Common myeloid progenitor, CD34-positive (primary cell): ENCODE data around the gene OBSCN.
"Not testable (repeated sequence)": the region's sequence is repeated elsewhere in the genome, so short reads cannot be mapped to it uniquely, and the experiment has no call there.

Experiments
- CTCF ChIA-PET: fragments of 350-600 bp; sonication (Branson Sonifier 250); formaldehyde crosslinking; loops from one replicate; lab custom pipeline; 2021; ENCODE audit warnings: antibody characterized with exemption; lab: Charles Lee
- POLR2A ChIA-PET: fragments of 350-600 bp; sonication (Branson Sonifier 250); formaldehyde crosslinking; loops from one replicate; lab custom pipeline; 2021; ENCODE audit warnings: antibody characterized with exemption; lab: Charles Lee
- DNase-seq, 3 donors: peaks; one replicate each; pipeline versions ENCODE4 v3.0.0 to v3.0.0-alpha.2; 2013
- H3K27ac ChIP-seq, 2 experiments: 1 replicate in 1 of 2; 2 replicates in 1 of 2; pipeline ENCODE4 v1.7.0; 2013; ENCODE audit warnings: inconsistent platforms in 2 of 2, low read length in 2 of 2, mild to moderate bottlenecking in 2 of 2, low read depth in 1 of 2, moderate library complexity in 1 of 2; ENCODE audit not compliant: severe bottlenecking in 2 of 2, insufficient read depth in 1 of 2, poor library complexity in 1 of 2
- H3K27me3 ChIP-seq, 5 experiments: replicated peaks in 2 of 5; 1 replicate in 3 of 5; 2 replicates in 2 of 5; pipeline versions ENCODE4 v1.6.1 to v1.7.0; 2013; ENCODE audit warnings: low read length in 4 of 5, mild to moderate bottlenecking in 2 of 5, moderate library complexity in 2 of 5, inconsistent platforms in 1 of 5; ENCODE audit not compliant: insufficient read depth in 5 of 5, control insufficient read depth in 4 of 5
- H3K36me3 ChIP-seq, 4 experiments: 1 replicate in 2 of 4; 2 replicates in 2 of 4; pipeline versions ENCODE4 v1.6.1 to v1.7.0; 2013; ENCODE audit warnings: low read length in 3 of 4, control low read depth in 1 of 4, mild to moderate bottlenecking in 1 of 4; ENCODE audit not compliant: control insufficient read depth in 4 of 4, insufficient read depth in 4 of 4
- H3K4me1 ChIP-seq, 4 experiments: 1 replicate in 3 of 4; 2 replicates in 1 of 4; pipeline versions ENCODE4 v1.6.1 to v1.7.1; 2013; ENCODE audit warnings: low read length in 3 of 4, mild to moderate bottlenecking in 3 of 4, control low read depth in 1 of 4, inconsistent platforms in 1 of 4, moderate library complexity in 1 of 4; ENCODE audit not compliant: control insufficient read depth in 4 of 4, insufficient read depth in 4 of 4; ENCODE audit errors: control extremely low read depth in 1 of 4
- H3K4me3 ChIP-seq, 7 experiments: 1 replicate in 4 of 7; 2 replicates in 3 of 7; pipeline versions ENCODE4 v1.5.1 to v1.7.0; 2013; ENCODE audit warnings: mild to moderate bottlenecking in 7 of 7, low read length in 6 of 7, moderate library complexity in 6 of 7, inconsistent platforms in 2 of 7, low read depth in 2 of 7, control low read depth in 1 of 7; ENCODE audit not compliant: insufficient read depth in 4 of 7, control insufficient read depth in 1 of 7; ENCODE audit errors: extremely low read depth in 1 of 7
- H3K9me3 ChIP-seq, 5 experiments: 1 replicate in 4 of 5; 2 replicates in 1 of 5; pipeline versions ENCODE4 v1.6.1 to v1.7.1; 2013; ENCODE audit warnings: low read length in 4 of 5, mild to moderate bottlenecking in 2 of 5, inconsistent platforms in 1 of 5, low read depth in 1 of 5, moderate library complexity in 1 of 5; ENCODE audit not compliant: control insufficient read depth in 4 of 5, insufficient read depth in 2 of 5; ENCODE audit errors: control extremely low read depth in 1 of 5
- WGBS: methylation state at CpG from one replicate; pipeline ENCODE4 v1.1.5; 2013; ENCODE audit not compliant: insufficient coverage; 5-methylcytosine and 5-hydroxymethylcytosine counted together

The OBSCN gene

GRCh38 chr1:228267962-228268880 lies 60.4 kb downstream of the OBSCN start:
- Histone ChIP-seq H3K4me1 (no peaks in the 10 kb centered on the region), H3K27me3 (no peaks in the 10 kb centered on the region), H3K27ac (no peak overlapping the region), H3K4me3 (no peak overlapping the region), H3K36me3 (peaks cover 0 to 10% (median 3%) of the 10 kb centered on the region in 4 experiments), H3K9me3 (no peaks in the 10 kb centered on the region)
- WGBS = 95% methylated on average over 21 of the region's 22 CpGs
- CTCF ChIA-PET = no interaction called here
- DNase-seq = no peak
- POLR2A ChIA-PET = no interaction called here

DNA sequence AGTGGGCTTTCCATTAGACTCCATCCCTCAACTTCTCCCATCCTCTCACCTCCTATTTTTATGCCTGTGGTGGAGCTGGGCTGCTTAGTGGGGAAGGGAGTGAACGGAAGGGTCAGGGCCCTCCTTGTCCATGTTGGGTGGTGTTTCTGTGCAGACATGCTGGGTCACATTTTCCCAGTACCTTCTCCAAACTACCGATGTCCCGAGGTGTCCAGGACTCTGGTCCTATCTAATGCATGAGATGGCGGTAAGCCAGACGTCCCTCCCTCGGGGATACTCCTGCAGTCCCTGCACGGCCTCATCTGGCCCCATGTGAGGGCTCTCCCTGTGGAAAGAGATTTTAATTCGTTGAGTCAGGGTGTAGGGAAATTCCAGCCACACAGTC lies 61.0 kb downstream of the OBSCN start:
- no peak for DNase-seq
- Histone ChIP-seq H3K4me3 (no peak overlapping the region), H3K27ac (no peak overlapping the region), H3K4me1 (no peaks in the 10 kb centered on the region), H3K9me3 (no peaks in the 10 kb centered on the region), H3K27me3 (no peaks in the 10 kb centered on the region), H3K36me3 (peaks cover 0 to 10% (median 3%) of the 10 kb centered on the region in 4 experiments)
- POLR2A ChIA-PET = no interaction called here
- WGBS = 100% methylated on average over 3 of the region's 8 CpGs
- CTCF ChIA-PET = no interaction called here

DNA sequence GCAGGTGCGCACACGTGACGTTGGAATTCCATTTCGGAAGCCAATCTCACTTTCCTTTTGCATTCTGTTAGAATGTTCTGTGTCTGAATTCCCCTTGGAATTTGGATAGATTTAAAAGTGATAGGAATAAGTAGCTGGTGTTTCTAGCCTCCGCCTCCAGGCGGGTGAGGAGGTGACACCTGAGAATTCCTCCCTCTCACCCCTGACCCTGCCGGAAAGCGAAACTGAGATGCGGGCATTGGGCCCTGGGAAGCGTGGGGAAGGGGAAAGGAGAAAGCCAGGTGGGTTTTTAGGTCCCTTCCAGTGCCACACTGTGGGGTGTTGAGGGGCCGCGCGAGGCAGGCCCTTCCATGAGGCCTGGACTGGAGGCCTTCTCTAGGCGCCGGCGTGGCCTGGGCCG lies 61.6 kb downstream of the OBSCN start:
- H3K4me3 ChIP-seq, DNase-seq, H3K27ac ChIP-seq, POLR2A ChIA-PET, H3K4me1 ChIP-seq, H3K27me3 ChIP-seq, H3K9me3 ChIP-seq: not testable (repeated sequence)
- whole genome bisulfite sequencing = 100% methylated on average over 1 of the region's 17 CpGs
- H3K36me3 ChIP-seq = peaks cover 0 to 15% (median 4%) of the 10 kb centered on the region in 4 experiments
- CTCF ChIA-PET = interaction anchor here (0.6 kb wide), 1 partner anchor 603 kb away, joined by 3 read pairs; no protein-coding TSS in a partner anchor

DNA sequence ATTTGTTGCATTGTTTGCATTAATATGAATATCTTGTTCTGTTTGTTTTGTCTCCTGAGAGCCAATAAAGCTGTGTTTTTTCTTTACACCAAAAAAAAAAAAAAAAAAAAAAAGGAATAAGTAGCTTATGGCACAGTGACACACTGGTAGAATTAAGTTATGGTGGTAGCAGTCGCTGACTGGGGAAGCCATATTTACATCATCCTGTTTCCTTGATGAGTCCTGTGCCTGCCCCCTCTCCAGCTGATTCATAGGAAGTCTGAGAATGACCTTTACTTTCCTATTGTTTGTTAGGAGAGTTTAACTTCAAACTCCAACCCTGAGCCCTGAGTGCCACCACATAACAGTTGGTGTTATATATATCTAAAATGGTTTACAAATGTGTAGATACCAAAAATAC lies 62.2 kb downstream of the OBSCN start:
- Histone ChIP-seq H3K4me1 (peaks cover 0 to 4% (median under 1%) of the 10 kb centered on the region in 4 experiments), H3K4me3 (no peak overlapping the region), H3K36me3 (peaks cover 0 to 18% (median 4%) of the 10 kb centered on the region in 4 experiments), H3K27me3 (no peaks in the 10 kb centered on the region), H3K9me3 (no peaks in the 10 kb centered on the region), H3K27ac (no peak overlapping the region)
- ChIA-PET POLR2A (no interaction called here), CTCF (interaction anchor here (0.6 kb wide), 1 partner anchor 603 kb away, joined by 3 read pairs; no protein-coding TSS in a partner anchor)
- no CpG with 5 or more reads among the region's 1 CpG for WGBS
- DNase-seq = peak in 1 of 3 donors; percentile 6

DNA sequence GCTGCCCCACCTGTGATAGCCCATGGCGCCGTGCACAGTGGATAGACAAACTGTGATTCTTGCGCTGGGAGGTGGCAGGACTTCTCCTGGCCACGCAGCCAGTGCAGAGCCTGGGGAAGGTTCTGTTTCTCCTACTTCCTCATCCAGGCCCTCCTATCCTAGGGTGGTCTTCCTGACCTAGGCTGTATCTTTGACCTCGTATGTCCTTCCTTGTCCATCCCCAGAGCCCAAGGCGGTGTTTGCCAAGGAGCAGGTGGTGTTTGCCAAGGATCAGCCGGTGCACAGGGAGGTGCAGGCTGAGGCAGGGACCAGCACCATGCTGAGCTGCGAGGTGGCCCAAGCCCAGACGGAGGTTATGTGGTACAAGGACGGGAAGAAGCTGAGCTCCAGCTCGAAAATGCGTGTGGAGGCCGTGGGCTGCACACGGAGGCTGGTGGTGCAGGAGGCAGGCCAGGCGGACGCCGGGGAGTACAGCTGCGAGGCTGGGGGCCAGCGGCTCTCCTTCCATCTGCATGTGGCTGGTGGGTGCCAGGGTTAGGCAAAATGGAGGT lies 63.9 kb downstream of the OBSCN start:
- Histone ChIP-seq H3K9me3 (no peaks in the 10 kb centered on the region), H3K4me1 (peaks cover 0 to 18% (median 14%) of the 10 kb centered on the region in 4 experiments), H3K27ac (no peak overlapping the region), H3K36me3 (peaks cover 0 to 18% (median 4%) of the 10 kb centered on the region in 4 experiments), H3K27me3 (no peaks in the 10 kb centered on the region), H3K4me3 (no peak overlapping the region)
- WGBS = 96% methylated on average over 14 of the region's 19 CpGs
- POLR2A ChIA-PET = no interaction called here
- CTCF ChIA-PET = no interaction called here
- DNase-seq = no peak

GRCh38 chr1:228272331-228272791 lies 64.5 kb downstream of the OBSCN start:
- ChIA-PET CTCF (no interaction called here), POLR2A (no interaction called here)
- Histone ChIP-seq H3K4me3 (no peak overlapping the region), H3K36me3 (peaks cover 0 to 18% (median 5%) of the 10 kb centered on the region in 4 experiments), H3K27ac (no peak overlapping the region), H3K9me3 (no peaks in the 10 kb centered on the region), H3K27me3 (no peaks in the 10 kb centered on the region), H3K4me1 (peaks cover 0 to 18% (median 14%) of the 10 kb centered on the region in 4 experiments)
- WGBS = 98% methylated on average over 6 of the region's 7 CpGs
- no peak for DNase-seq
